ENCODE measurements around the gene USH1C.

The USH1C gene

GRCh38 chr11:17443926-17444690, 100.1 kb downstream of the USH1C start:
- TF ChIP-seq CTCF (conservative IDR thresholded peaks at IDR 0.05; ENCODE audit: low read depth, low read length), result no peak
- H3K4me3 ChIP-seq (IDR thresholded peaks at IDR 0.05; ENCODE audit: insufficient read depth, low read depth, low read length), result no peak overlapping the region
- no peak overlapping the region for H3K27ac ChIP-seq
- no peaks in the 10 kb centered on the region for H3K4me1 ChIP-seq (ENCODE audit: low read depth, poor library complexity, severe bottlenecking)
- no peaks in the 10 kb centered on the region for H3K36me3 ChIP-seq (ENCODE audit: insufficient read depth)
- H3K9ac ChIP-seq, result no peak overlapping the region
- no peaks in the 10 kb centered on the region for H4K20me1 ChIP-seq (ENCODE audit: insufficient read depth)
- no peaks in the 10 kb centered on the region for H3K79me2 ChIP-seq (ENCODE audit: insufficient read depth, low read depth)
- H3K4me2 ChIP-seq, result no peak overlapping the region
- H2AFZ ChIP-seq (ENCODE audit: low read depth), result no peak overlapping the region
- H3K27me3 ChIP-seq (ENCODE audit: insufficient read depth, low read depth), result no peaks in the 10 kb centered on the region

All from KMS-11 (cell line).